Urinary bladder (tissue), 4 donors: ENCODE measurements around the gene CDC34. TPM values are rescaled to one million over a fixed set of nuclear protein-coding genes. Genes with fewer than 3 reads are reported as not detected.

Experiments
- DNase-seq: peaks from one replicate; pipeline ENCODE4 v3.0.0-alpha.2; 2015; ENCODE audit errors: extremely low spot score
- H3K27ac ChIP-seq: one replicate; pipeline ENCODE4 v1.5.1; 2013; ENCODE audit warnings: low read depth, mild to moderate bottlenecking, moderate library complexity
- H3K36me3 ChIP-seq: one replicate; pipeline ENCODE4 v1.6.1; 2013; ENCODE audit warnings: mild to moderate bottlenecking, moderate library complexity; ENCODE audit not compliant: insufficient read depth
- H3K4me1 ChIP-seq: one replicate; pipeline ENCODE4 v1.6.1; 2013; ENCODE audit warnings: mild to moderate bottlenecking, moderate library complexity; ENCODE audit not compliant: insufficient read depth
- H3K4me3 ChIP-seq: one replicate; pipeline ENCODE4 v1.5.1; 2013; ENCODE audit warnings: low read depth, low read length
- WGBS: extraction: QIAGEN DNeasy Blood & Tissue Kit; methylation state at CpG from one replicate; pipeline ENCODE4 v1.1.7; 2013; 5-methylcytosine and 5-hydroxymethylcytosine counted together
- polyA plus RNA-seq: library from polyadenylated mRNA; stranded (reverse); fragments of 200-250 nt; gene quantifications from one replicate; pipeline ENCODE4 v1.2.3, GENCODE V29; 2013
- total RNA-seq: library from RNA; depleted of rRNA; stranded (reverse); fragments of >200 nt; gene quantifications from one replicate; pipeline ENCODE4 v1.2.3, GENCODE V29; 2014
- donor health status: healthy with polysubstance abuse.
- donor health status: healthy.

Gene CDC34, protein sequence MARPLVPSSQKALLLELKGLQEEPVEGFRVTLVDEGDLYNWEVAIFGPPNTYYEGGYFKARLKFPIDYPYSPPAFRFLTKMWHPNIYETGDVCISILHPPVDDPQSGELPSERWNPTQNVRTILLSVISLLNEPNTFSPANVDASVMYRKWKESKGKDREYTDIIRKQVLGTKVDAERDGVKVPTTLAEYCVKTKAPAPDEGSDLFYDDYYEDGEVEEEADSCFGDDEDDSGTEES
- 30.4 TPM for total RNA-seq
- 89.8 TPM for polyA plus RNA-seq

DNA sequence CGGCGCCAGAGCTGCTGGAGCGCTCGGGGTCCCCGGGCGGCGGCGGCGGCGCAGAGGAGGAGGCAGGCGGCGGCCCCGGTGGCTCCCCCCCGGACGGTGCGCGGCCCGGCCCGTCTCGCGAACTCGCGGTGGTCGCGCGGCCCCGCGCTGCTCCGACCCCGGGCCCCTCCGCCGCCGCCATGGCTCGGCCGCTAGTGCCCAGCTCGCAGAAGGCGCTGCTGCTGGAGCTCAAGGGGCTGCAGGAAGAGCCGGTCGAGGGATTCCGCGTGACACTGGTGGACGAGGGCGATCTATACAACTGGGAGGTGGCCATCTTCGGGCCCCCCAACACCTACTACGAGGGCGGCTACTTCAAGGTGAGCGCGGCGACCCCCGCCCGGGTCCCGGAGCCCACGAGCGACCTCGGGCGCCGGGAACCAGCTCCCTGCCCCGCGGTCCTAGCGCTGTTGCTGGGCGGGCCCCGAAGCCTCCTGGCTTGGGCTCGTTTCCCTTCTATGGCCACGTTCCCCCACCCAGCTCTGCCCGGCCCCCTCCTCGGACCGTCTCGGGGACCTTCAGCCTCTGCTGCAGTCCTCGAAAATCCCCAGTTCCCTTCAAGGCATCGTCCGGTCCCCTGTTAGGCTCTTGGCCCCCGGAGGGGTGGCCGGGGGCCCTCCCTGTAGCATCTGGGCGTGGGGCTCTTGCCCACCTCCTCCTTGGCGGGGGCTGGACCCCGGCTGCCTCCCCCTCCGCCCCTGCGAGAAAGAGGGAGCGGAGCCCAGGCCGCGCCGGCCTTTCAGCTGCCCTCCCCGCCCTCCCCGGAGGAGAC, at the start of gene CDC34:
CDC34 (plus strand) TSS at position 8 of the 808 bp plus-strand sequence; CDS start at position 180, 172 bp downstream.
- Histone ChIP-seq H3K27ac (peak within 1 kb of the TSS; percentile 98), H3K4me3 (peak within 1 kb of the TSS; percentile 79), H3K4me1 (peaks cover 2% of the 10 kb centered on the region), H3K36me3 (peaks cover 3% of the 10 kb centered on the region)
- DNase-seq = no peak
- under 1% methylated on average over 84 of the region's 84 CpGs for WGBS

DNA sequence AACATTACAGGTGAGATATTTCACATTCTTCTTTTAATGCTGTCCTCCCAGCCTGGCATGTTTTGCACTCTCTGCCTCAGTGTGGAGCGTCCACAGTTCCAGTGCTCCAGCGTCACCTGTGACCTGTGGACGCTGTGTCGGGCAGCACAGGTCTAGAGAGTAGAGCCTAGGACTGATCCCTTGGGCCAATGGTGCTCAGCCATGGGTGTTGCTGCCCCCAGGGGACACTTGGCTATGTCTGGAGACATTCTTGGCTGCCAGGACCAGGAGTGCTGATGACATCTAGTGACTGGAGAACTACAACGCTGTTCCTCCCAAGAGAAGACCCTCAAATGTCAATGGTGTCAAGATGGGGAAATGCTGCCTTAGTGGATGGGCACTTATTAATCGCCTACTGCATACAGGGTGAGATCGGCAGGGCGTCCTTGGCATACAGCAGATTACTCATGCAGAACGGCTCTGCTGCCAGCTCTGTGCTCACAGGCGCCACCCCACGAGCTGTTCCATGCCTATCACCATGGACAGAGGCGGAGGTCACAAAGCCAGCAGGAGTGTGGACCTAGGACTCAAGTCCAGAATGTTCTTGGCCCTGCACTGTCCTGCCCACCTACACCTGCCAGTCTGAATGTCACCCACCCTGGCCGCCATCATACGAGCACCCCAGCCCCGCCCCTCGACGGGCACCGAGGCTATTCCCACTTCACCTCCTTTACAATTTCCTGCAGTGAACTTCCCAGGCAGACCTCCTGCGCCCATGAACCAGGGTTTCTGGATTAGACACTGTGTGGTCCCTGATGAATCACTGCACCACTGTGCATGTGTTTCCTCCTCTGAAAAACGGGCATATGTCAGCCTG, 49.1 kb upstream of the CDC34 start:
- 62% methylated on average over 20 of the region's 20 CpGs for WGBS
- Histone ChIP-seq H3K4me3 (no peak overlapping the region), H3K36me3 (no peaks in the 10 kb centered on the region), H3K27ac (no peak overlapping the region), H3K4me1 (peaks cover 1% of the 10 kb centered on the region)
- no peak for DNase-seq

DNA sequence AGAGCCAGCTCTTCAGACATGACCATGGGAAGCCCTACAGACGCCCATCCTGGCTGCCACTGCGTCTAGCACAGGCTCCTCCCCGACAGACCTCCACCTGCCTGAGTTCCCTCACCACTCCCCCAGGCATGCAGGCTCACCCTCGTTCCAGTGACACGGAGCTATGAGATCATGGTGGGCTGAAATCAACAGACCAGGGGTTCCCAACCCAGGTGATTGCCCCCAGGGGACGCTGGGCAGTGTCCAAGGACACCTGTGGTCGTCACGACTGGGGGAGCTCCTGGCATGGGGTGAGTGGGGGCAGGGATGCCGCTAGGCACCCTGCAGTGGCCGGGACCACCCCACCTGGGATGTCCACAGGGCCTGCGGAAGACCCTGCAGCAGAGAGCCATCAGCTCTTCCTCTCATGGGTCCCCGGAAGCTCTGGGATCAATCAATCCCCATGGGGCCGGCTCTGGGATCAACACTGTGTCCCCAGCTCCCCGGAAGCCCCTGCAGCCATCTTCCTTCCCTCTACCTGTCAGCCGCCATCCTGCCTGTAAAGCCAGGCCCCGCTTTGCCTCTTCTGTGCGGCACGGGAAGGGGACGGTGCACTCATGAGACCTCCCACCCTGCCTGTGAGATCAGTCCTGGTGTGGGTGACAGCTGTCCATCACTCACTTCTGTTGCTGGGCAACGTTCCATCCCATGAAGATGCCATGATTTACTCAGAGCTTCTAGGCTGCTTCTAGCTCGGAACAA, 48.1 kb upstream of the CDC34 start:
- Histone ChIP-seq H3K4me1 (peaks cover 3% of the 10 kb centered on the region), H3K4me3 (no peak overlapping the region), H3K27ac (no peak overlapping the region), H3K36me3 (no peaks in the 10 kb centered on the region)
- WGBS = 61% methylated on average over 21 of the region's 21 CpGs
- DNase-seq = no peak

DNA sequence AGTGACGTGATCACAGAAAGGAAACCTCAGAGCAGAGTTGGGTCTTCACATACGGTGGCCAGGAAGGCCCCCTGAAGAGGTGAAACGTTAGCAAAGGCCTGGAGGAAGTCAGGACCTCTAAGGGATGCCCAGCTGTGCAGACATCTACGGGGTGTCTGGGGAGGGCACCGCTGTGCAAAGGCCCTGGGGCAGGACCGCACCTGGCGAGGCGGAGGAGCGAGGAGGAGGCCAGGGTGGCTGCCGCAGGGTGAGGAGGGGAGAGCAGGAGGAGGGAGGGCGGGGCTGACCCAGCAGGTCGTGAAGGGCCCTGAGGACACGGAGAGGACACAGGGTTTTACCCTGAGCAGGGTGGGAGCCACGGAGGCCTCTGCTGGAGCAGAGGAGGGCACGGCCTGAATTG, 47.1 kb upstream of the CDC34 start:
- H3K4me3 ChIP-seq = no peak overlapping the region
- 66% methylated on average over 15 of the region's 15 CpGs for WGBS
- no peaks in the 10 kb centered on the region for H3K36me3 ChIP-seq
- H3K4me1 ChIP-seq = peaks cover 3% of the 10 kb centered on the region
- no peak overlapping the region for H3K27ac ChIP-seq
- no peak for DNase-seq

DNA sequence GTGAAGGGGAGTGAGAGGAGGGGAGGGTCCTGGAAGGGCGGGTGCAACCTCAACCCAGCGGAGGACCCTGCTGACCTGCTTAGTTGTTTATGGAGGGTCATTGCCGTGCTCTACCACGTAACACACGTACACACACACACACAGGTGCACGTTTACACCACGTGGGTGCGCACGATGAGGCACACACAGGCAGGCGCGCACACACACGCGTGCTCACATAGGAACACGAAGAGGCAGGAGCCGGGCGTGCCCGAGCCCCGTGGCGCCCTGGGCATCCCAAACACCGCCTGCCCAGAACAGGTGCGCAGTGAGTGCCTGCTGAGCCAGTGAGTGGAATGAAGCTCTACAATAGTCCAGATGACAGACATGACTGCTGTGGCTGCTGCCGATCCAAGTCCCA, 46.5 kb upstream of the CDC34 start:
- H3K27ac ChIP-seq = no peak overlapping the region
- WGBS = 82% methylated on average over 22 of the region's 22 CpGs
- H3K4me1 ChIP-seq = peaks cover 3% of the 10 kb centered on the region
- no peaks in the 10 kb centered on the region for H3K36me3 ChIP-seq
- no peak overlapping the region for H3K4me3 ChIP-seq
- DNase-seq = no peak

DNA sequence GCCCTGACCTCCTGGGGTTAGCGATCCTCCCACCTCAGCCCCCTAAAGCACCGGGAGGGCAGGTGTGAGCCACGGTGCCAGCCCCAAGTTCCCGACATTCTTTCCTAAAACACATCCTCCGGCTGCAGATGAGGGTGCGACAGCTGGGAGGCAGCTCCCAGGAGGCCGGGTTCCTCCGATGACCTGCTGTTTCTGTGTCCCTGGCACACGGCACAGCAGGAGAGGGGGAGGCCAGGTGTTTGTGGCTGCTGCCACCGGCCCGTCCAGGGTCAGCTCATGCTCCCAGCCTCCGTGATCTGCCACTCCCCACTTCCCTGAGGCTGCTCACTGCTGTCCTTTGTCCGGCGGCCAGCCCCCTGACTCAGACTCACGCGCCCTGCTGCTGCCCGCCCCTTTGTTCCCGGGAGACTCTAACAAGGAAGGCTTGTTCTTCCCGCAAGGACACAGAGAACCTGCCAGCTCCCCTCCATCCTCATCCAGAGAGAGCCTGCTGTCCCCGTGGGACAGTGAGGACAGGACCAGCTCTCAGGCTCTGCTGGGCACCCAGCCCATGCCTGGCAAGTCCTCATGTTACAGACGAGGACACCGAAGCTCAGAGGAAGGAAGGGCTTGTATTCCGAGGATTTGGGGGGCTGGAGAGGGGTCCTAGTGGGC, 45.9 kb upstream of the CDC34 start:
- H3K4me1 ChIP-seq = peaks cover 3% of the 10 kb centered on the region
- H3K4me3 ChIP-seq = no peak overlapping the region
- 18% methylated on average over 23 of the region's 23 CpGs for WGBS
- DNase-seq = no peak
- no peak overlapping the region for H3K27ac ChIP-seq
- no peaks in the 10 kb centered on the region for H3K36me3 ChIP-seq

- DNase-seq = peak; percentile 78
- peak overlapping the region; percentile 95 for H3K27ac ChIP-seq
- H3K4me3 ChIP-seq = peak overlapping the region; percentile 93
- WGBS = under 1% methylated on average over 114 of the region's 114 CpGs
- peaks cover 3% of the 10 kb centered on the region for H3K4me1 ChIP-seq
- no peaks in the 10 kb centered on the region for H3K36me3 ChIP-seq
These were observed 42.8 kb upstream of the CDC34 start for GRCh38 chr19:488505-489417.

- H3K4me3 ChIP-seq = peak overlapping the region; percentile 64
- no peaks in the 10 kb centered on the region for H3K36me3 ChIP-seq
- WGBS = 23% methylated on average over 61 of the region's 61 CpGs
- H3K27ac ChIP-seq = peak overlapping the region; percentile 73
- peaks cover 3% of the 10 kb centered on the region for H3K4me1 ChIP-seq
- DNase-seq = no peak
These were observed 42.0 kb upstream of the CDC34 start for GRCh38 chr19:489418-490196.

GRCh38 chr19:491146-491741, 40.3 kb upstream of the CDC34 start:
- Histone ChIP-seq H3K4me3 (no peak overlapping the region), H3K27ac (no peak overlapping the region), H3K4me1 (peaks cover 3% of the 10 kb centered on the region), H3K36me3 (no peaks in the 10 kb centered on the region)
- DNase-seq = no peak
- WGBS = 70% methylated on average over 32 of the region's 32 CpGs

GRCh38 chr19:492091-492531, 39.4 kb upstream of the CDC34 start:
- 71% methylated on average over 15 of the region's 19 CpGs for WGBS
- Histone ChIP-seq H3K36me3 (no peaks in the 10 kb centered on the region), H3K4me3 (no peak overlapping the region), H3K4me1 (peaks cover 2% of the 10 kb centered on the region), H3K27ac (no peak overlapping the region)
- no peak for DNase-seq
